HG03060 (cell line): Measurements from ENCODE around the gene SPG21.

Experiments
- ATAC-seq: cut with Tn5 transposase; IDR thresholded peaks from one replicate; pipeline ENCODE4 v1.9.1; 2021; ENCODE audit warnings: low read depth, moderate number of reproducible peaks; ENCODE audit not compliant: unreplicated experiment

Gene SPG21

DNA sequence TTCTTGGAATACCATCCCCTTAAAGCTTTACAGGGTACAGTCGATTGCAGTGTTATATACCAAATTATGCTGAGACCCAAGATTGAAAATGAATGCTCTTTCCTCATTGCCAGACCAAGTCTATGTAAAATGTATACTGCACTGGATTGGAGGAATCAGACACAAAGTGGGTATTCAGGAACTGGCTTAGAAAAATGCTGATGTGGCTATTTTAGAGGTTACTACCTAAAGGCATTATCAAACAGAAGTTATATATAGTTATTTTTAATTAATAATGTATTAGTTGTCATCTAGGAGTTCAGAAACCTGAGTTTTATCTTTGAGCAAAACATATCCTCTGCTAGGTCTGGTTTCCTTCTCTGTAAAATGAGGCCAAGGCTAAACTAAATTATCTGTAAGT lies 3.6 kb upstream of the SPG21 start:
- no peak for ATAC-seq

DNA sequence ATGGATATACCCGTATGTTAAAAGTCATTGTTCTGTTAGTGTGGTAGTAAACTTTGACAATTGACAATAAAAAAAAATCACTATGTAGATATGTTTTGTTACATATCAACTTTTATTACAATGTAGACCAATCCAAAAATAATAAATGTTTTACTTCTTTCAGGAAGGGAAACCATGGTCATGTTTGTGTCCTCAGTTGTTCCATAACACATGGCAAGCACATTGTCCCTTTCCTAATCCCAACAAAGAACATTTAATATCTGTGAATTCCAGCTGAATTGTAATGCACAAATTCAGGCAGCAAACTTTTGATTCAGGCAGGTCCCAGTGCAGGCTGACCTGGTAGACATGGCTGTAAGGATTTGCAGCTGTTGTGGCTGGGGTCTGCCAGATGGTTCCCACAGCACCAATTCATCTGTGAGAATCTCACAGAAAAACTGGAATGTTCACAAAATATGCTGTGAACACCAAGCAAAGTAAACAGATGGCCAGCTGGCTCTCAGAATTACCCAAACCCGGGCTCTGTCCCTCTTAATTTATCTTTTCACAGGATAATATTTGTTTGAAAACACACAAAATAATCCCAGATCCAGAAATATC lies 1.9 kb upstream of the SPG21 start:
- no peak for ATAC-seq

DNA sequence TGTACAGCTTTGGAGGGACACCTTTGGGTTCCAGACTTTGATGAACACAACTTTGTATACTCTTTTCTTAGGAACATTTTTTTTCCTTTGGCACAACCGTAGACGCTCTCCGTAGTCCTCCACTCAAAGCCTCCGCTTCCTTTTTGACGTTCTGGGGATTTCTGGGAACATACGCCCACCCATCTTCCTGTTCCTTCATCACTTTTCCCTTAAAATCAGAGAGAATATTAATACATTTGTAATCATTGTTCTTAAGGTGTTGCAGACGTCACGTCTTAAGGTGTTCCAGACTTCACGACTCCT lies 405 bp upstream of the SPG21 start:
- no peak for ATAC-seq

DNA sequence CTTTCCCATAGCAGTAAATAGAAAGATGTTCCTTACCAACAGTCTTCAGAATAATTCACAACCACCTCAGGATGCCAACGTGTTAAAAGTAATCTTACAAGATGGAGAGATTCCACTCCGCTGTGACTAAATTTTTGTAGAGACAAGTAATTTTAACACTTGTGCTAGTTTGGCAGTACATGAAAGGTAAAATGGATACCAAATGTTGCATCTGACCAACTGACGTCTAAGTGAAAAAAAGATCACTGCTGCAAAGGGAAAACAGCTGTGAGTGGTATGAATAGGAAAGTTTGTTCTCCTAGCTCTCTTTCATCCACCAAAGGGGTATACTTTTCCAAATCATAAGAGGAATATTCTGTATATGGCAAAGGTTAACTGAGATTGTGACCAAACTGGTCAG lies 2.6 kb downstream of the SPG21 start:
- no peak for ATAC-seq

DNA sequence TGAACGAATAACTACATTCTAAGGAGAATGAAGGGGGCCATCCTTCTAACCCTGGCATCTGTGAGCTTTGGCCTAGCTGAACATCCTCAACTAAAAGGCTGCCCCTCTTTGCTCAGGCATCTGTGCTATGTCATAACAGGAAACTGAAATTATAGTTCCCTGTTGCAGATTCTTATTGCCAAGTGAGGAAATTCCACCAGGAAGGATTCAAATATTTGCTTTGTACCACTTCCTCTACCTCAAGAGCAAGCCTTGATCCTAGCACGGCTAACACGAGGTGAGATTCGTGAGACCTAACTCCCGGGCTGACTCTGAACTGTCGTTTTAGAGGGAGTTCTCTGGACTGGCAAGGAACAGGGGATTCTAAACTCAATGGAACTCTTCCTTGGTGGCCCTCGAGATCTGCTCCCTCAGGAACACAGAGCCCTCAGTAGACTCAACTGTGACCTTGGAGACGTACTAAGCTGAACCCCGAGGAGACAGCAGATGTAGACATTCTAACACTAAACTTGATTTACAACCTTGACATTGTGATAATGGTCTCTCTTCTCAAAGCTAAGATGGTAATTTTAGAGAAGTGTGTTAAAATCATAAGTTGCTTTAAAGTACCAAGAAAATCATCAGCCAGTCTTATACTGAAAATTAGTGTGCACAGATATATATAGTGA lies 4.2 kb downstream of the SPG21 start:
- ATAC-seq, result no peak

DNA sequence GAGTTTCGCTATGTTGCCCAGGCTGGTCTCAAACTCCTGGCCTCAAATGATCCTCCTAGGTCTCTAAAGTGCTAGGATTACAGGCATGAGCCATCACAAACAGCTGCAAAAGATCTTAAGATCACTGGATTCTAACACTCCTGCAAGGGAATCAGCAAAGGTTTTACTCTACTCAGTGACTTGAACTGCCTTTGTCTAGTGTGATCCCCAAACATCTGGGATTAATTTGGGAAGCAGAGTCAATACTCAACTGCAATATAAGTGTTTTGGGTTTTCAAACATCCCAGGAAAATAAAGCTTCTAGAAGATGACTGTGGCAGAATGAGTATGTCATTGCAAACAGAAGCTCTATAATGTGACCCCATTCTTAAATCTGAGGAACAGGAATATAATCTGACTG lies 7.2 kb downstream of the SPG21 start:
- no peak for ATAC-seq

DNA sequence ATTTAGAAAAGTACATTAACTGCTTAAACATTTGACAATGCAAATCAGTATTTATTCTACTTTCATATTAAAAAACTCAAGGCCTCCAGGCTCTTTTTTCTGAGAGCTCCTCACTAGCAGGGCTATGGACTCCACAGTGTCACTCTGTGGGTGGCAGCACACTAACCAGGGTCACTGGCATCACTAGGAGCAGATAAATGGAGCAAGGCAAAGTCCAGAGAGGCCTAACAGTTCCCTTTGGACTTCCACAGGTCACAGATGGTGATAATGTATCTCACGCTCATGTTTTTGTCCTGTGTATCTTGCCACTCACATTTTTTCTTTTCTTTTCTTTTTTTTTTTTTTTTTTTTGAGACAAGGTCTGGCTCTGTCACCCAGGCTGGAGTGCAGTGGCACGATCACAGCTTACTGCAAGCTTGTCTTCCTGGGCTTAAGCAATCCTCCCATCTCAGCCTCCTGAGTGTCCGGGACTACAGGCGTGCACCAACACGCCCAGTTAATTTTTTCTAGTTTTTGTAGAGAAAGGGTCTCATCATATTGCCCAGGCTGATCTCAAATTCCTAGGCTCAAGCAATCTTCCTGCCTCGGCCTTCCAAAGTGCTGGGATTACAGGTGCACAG lies 7.8 kb downstream of the SPG21 start:
- no peak for ATAC-seq

DNA sequence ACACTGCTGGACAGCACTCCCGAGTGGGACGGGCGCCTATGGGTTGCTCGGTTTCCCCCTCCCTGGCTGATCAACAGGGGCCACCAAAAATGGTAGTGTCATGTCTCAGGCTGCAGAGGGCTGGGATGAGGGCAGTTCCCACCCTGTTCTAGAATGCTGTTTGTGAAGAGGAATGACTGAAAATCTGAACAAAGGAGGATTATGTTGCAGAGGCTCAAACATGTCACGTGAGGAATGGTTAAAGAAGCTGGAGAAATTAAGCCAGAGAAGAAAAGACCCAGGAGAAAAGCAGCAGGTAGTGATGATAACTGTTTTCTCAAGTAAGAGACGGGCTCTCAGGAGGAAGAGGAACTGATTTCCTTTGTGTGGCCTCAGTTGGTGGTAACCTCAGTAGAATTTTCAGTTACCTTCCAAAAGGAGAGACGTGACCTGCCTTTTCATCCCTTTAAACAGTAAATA lies 10.4 kb downstream of the SPG21 start:
- ATAC-seq, result no peak

DNA sequence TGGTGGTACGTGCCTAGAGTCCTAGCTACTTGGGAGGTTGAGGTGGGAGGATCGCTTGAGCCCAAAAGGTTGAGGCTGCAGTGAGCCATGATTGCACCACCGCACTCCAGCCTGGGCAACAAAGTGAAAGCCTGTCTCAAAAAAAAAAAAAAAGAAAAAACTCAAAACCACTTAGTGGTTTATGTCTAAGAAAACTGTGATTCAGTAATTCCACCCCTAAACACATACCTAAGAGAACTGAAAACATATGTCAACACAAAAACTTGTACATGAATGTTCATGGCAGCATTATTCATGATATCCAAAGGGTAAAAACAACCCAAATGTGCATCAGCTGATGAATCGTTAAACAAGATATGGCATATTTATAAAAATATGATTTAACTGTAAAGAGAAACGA lies 14.3 kb downstream of the SPG21 start:
- ATAC-seq, result no peak

DNA sequence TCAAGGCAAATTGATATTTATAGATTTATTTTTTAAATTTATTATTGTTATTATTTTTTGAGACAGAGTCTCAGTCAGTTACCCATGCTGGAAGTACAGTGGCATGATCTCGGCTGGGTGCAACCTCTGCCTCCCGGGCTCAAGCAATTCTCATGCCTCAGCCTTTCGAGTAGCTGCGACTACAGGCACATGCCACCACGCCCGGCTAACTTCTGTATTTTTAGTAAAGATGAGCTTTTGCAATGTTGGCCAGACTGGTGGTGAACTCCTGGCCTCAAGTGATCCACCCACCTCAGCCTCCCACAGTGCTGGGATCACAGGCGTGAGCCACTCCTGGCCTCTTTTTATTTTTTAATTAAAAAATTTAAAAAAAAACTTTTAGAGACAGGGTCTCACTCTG lies 19.0 kb downstream of the SPG21 start:
- ATAC-seq, result no peak

DNA sequence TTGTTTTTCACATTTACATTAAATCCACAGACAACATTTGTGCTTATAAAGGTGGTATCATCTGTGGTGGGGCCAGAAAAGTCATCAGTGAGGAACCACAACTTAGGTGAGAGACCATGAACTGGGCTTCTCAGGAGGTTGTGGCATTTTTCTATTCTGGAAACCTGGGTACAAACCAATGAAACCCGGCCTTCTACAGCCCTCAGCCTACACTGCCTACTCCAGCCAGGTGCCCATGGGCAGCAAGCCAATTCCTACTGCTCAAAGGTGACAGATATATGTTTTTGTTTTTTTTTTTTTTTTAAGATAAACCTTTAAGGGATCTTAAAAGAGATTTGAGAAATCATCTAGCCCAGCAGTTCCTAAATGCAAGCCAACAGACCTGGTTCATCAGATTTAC lies 20.3 kb downstream of the SPG21 start:
- ATAC-seq, result no peak

DNA sequence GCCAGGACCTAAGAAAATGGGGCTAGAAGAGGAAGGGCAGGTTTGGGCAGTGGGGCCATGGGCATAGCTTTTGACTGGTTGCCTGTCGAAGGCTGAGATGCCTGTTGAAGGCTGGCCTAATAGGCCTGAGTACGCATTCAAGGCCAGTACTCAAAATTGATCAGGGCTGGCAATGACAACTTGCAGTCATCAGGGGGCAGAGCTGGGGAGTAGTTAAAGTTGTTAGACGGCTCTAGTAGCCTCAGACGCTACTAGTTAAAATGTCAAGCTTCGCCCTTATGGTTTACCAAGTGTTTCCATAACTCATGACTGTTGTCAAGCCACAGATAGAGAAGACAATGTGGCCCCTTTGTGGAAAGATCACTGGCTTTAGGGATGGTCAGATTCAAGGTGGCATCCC lies 28.7 kb downstream of the SPG21 start:
- ATAC-seq, result no peak

DNA sequence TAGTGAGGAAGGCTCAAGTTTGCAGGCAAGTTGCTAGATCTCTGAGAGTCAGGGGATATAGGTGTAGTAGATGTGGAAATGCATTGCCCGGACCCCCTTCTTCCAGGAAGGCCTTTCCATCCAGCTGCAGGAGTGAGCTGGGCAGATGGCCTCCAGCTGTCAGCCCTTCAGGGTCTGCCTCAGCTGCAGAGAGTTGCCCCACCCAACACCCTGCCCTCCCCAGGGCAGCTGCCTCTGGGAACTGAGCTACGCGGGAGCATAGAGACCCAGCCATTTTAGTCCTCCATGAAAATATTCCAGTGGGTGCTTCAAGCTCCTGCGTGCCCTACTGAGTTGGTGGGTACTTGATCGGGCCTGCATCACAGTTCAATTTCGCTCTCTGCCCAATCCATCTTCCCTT lies 29.6 kb downstream of the SPG21 start:
- ATAC-seq, result no peak

DNA sequence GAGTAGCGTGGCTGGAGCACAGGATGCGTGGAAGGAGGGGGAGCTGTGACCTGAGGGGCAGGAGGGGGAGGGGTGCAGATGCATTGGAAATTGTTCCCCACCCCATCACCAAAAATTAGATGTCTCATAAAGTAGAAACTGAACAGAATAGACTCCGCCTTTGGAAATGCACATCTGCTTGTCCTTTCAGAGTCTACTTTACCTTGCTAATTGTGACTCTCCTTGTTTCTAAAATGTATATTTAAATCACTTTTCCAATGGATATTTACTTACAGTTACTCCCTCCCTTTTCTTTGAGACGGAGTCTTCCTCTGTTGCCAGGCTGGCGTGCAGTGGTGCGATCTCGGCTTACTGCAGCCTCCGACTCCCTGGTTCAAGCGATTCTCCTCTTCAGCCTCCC lies 30.6 kb downstream of the SPG21 start:
- no peak for ATAC-seq

DNA sequence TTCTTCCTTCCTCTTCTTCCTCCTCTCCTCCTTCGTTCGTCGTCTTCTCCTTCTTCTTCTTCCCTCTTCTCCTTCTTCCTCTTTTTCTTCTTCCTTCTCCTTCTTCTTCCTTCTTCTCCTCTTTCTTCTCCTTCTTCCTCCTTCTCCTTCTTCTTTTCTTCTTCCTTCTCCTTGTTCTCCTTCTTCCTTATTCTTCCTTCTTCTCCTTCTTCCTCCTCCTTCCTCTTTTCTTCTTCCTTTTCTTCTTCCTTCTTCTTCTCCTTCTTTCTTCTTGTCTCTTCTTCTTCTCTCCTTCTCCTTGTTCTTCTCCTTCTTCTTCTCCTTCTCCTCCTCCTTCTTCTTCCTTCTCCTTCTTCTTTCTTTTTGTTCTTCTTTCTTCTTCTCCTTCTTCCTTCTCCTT lies 35.3 kb downstream of the SPG21 start:
- no peak for ATAC-seq

DNA sequence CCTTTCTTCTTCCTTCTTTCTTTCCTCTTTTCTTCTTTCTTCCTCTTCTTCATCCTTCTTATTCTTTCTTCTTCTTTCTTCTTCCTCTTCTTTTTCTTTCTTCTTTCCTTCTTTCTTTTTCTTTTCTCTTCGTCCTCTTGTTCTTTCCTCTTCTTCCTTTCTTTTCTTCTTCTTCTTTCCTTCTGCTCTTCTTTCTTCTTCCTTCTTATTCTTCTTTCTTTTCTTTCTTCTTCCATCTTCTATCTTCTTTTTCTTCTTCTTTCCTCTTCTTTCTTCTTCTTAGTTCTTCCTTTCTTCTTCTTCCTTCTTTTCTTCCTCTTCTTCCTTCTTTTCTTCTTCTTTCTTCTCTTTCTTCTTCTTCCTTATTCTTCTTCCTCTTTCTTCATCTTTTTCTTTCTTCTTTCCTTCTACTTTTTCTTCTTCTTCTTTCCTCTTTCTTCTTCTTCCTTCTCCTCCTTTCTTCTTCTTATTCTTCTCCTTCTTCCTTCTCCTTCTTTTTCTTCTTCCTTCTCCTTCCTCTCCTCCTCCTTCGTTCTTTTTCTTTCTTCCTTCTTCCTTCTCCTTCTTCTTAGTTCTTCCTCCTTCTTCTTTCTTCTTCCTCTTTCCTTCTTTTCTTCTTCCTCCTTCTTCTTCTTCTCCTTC lies 37.8 kb downstream of the SPG21 start:
- no peak for ATAC-seq

DNA sequence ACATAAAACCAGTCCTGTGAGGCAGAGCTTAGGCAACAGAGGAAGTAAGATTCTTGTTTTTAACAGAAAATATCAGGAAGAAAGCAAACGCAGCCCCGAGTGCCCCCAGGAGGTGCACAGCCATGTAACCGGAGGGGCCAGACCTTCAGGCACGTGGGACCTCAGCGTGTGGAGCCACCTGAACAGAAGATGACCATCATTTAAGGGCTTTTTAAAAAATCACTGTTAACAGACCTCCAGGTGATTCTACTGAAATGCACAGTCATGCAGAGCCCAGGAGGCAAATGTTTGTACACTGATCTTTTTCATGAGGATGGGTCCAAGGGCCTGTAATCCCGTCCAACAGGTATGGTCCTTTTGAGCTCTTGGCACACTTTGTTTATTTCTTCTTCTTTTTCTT lies 38.8 kb downstream of the SPG21 start:
- no peak for ATAC-seq

DNA sequence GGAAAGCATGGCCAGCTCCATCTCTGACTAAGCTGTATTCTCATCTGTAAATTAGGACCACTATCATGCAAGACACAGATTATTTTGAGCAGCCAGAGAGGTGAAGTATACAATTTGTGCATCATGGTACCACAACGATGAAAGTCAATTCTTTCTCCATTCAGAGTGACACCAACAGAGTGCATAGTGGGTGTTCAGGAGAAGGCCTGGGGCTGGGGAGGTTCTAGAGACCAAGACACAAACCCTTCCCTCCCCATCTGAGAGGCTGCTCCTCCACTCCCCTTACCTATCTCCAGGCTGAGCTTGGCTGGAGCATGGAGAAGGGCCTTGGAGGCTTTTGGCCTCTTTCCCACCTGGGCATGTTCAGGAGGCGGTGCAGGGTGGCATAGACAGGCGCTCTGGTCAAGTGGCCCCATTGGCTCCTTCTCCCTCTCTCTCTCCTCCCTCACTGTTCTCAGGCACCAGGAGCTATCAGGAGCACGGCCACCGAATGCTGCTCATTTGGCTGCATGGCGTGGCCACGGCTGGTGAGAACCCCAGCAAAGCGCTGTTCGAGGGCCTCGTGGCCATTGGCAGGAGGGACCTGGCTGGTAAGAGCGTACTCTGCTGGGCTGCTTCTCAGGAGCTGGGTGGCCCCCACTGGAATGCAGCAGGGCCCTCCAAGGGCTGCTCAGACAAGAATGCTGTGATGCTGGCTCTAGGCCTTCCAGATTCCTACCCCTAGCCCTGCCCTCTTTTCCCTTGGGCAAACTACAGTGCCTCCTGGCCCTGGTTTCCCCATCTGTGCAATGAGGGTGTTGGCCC lies 40.1 kb downstream of the SPG21 start:
- no peak for ATAC-seq

DNA sequence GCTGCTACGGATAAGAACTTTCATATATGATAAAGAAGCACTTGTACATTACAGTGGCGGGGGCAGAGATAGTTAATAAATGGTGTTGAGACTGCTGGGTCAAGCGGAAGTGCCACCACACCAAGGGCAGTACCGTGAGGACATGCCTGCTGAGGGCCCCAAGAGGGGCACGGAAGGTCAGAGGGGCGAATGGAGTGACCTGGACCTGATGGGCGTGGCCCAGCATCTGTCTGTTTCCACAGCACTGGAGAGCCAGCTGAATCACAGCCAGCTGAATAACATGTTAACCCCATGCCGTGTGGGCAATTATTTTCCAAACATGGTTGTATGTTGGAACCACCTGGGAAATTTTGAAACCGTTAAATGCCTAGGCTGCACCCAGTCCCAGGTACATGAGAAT lies 40.8 kb downstream of the SPG21 start:
- ATAC-seq, result no peak

DNA sequence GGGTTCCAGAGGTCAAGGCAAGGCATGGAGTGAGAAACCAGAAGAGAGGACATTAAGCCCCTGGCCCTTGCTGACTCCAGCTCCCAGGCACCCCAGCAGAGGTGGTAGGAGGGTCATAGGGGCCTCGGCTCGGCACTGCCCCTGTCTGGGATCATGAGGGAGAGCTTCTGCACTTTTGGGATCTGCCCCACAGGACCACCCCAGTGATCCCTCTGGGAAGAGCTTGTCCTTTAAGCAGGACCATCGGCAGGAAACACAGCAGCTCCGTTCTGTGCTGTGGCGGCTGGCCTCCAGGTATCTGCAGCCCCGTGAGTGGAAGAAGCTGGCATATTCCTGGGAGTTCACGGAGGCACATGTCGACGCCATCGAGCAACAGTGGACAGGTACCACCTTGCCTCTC lies 42.5 kb downstream of the SPG21 start:
- no peak for ATAC-seq

DNA sequence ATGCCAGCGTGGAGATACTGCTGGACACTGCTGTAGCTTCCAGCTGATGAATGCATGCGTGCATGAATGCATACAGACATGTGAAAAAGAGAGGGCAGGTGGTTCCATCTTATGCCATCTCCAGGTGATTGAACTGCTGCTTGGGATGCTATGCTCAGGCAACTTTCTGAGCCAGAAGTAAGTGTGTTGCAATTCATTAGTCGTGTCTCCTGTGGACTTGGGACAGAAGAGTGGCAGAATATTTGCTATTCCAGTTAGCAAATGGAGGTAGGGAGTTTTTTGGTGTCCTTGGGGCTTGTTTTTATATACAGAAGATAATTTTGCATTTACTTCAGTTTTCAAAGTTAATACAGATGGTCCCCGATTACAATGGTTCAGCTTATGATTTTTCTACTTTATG lies 44.8 kb downstream of the SPG21 start:
- ATAC-seq, result no peak
